H1 (cell line): ENCODE measurements around the gene MRPS24. TPM values are rescaled to one million over a fixed set of nuclear protein-coding genes. Genes with fewer than 3 reads are reported as not detected.

ENCODE experiments used
- CTCF ChIA-PET: fragments of 300-600 bp; sonication (Branson Sonifier 250); formaldehyde crosslinking; loops from one replicate; lab custom pipeline; 2021; ENCODE audit not compliant: partially characterized antibody; lab: Charles Lee
- POLR2A ChIA-PET: fragments of 300-600 bp; sonication (Branson Sonifier 250); formaldehyde crosslinking; loops from one replicate; lab custom pipeline; 2021; ENCODE audit warnings: inconsistent platforms; ENCODE audit not compliant: partially characterized antibody; lab: Charles Lee
- DNase-seq, 2 experiments: peaks; one replicate each; pipeline versions ENCODE4 v3.0.0 to v3.0.0-alpha.2; 2010 to 2022; ENCODE audit warnings: low spot score in 2 of 2, low read depth in 1 of 2, mixed read lengths in 1 of 2
- FAIRE-seq: peaks from 2 replicates; lab custom pipeline; 2011; peaks lifted over from hg19 to GRCh38; lab: Jason Lieb, UNC
- H2AFZ ChIP-seq: 2 replicates; pipeline ENCODE4 v1.8.1; 2012; ENCODE audit warnings: low read length, inconsistent platforms
- H2AK5ac ChIP-seq: 2 replicates; pipeline ENCODE4 v1.6.1; 2013; ENCODE audit warnings: low read depth, low read length
- H2BK120ac ChIP-seq: replicated peaks from 2 replicates; pipeline ENCODE3; 2013; ENCODE audit warnings: low read depth, low read length, inconsistent platforms
- H2BK12ac ChIP-seq: 2 replicates; pipeline ENCODE4 v1.6.1; 2013; ENCODE audit warnings: low read depth, low read length
- H2BK15ac ChIP-seq: 2 replicates; pipeline ENCODE4 v1.6.1; 2013; ENCODE audit warnings: low read length
- H2BK20ac ChIP-seq: 2 replicates; pipeline ENCODE4 v1.6.1; 2013; ENCODE audit warnings: low read length
- H2BK5ac ChIP-seq: 2 replicates; pipeline ENCODE4 v1.6.1; 2013; ENCODE audit warnings: low read depth, low read length
- H3K14ac ChIP-seq: 2 replicates; pipeline ENCODE4 v1.6.1; 2013; ENCODE audit warnings: inconsistent platforms; ENCODE audit not compliant: insufficient read length
- H3K18ac ChIP-seq: 2 replicates; pipeline ENCODE4 v1.6.1; 2013; ENCODE audit warnings: low read length; ENCODE audit errors: extremely low read depth
- H3K23ac ChIP-seq: 2 replicates; pipeline ENCODE4 v1.6.1; 2013; ENCODE audit warnings: inconsistent platforms; ENCODE audit not compliant: insufficient read length
- H3K23me2 ChIP-seq: 2 replicates; pipeline ENCODE4 v1.6.1; 2013; ENCODE audit warnings: low read depth, low read length
- H3K27ac ChIP-seq: 2 replicates; pipeline ENCODE4 v1.6.1; 2011; ENCODE audit warnings: low read depth, low read length, inconsistent platforms
- H3K27me3 ChIP-seq, 4 experiments: replicated peaks in 1 of 4; 1 replicate in 1 of 4; 2 replicates in 3 of 4; pipeline versions ENCODE4 v1.6.1 to v1.8.1; 2011 to 2013; ENCODE audit warnings: low read length in 3 of 4, mild to moderate bottlenecking in 3 of 4, inconsistent platforms in 2 of 4, mixed read lengths in 2 of 4, moderate library complexity in 1 of 4; ENCODE audit not compliant: control insufficient read depth in 3 of 4, insufficient read depth in 3 of 4; ENCODE audit errors: extremely low read depth in 1 of 4
- H3K36me3 ChIP-seq, 4 experiments: 2 replicates each; pipeline versions ENCODE4 v1.6.1 to v1.8.1; 2011 to 2013; ENCODE audit warnings: mild to moderate bottlenecking in 4 of 4, low read length in 3 of 4, moderate library complexity in 2 of 4, control low read depth in 1 of 4, inconsistent platforms in 1 of 4; ENCODE audit not compliant: insufficient read depth in 4 of 4, control insufficient read depth in 2 of 4
- H3K4ac ChIP-seq: replicated peaks from 2 replicates; pipeline ENCODE3; 2013; ENCODE audit warnings: low read length, low read depth, mixed read lengths, inconsistent platforms; ENCODE audit not compliant: insufficient read length
- H3K4me1 ChIP-seq, 4 experiments: replicated peaks in 1 of 4; 1 replicate in 1 of 4; 2 replicates in 3 of 4; pipeline versions ENCODE4 v1.6.1 to v1.8.1; 2011 to 2013; ENCODE audit warnings: low read length in 3 of 4, inconsistent platforms in 2 of 4, mixed read lengths in 1 of 4; ENCODE audit not compliant: insufficient read depth in 4 of 4, control insufficient read depth in 3 of 4
- H3K4me2 ChIP-seq, 2 experiments: 2 replicates each; pipeline versions ENCODE4 v1.6.1 to v1.8.1; 2011 to 2013; ENCODE audit warnings: low read depth in 2 of 2, low read length in 2 of 2, control low read depth in 1 of 2, inconsistent platforms in 1 of 2, mild to moderate bottlenecking in 1 of 2; ENCODE audit not compliant: insufficient read depth in 1 of 2
- H3K4me3 ChIP-seq, 4 experiments: fragments of 200-600, 300-600 bp in 1 of 4; sonication (generic), shearing (Covaris generic), sonication (Bioruptor Twin) in 1 of 4; 2 replicates each; pipeline versions ENCODE4 v1.5.1 to v1.8.1; 2011 to 2016; ENCODE audit warnings: low read length in 4 of 4, low read depth in 3 of 4, control low read depth in 2 of 4, inconsistent platforms in 2 of 4, mild to moderate bottlenecking in 2 of 4, mixed read lengths in 1 of 4, moderate library complexity in 1 of 4; ENCODE audit not compliant: insufficient read depth in 2 of 4; ENCODE audit errors: extremely low read depth in 1 of 4
- H3K56ac ChIP-seq: replicated peaks from 2 replicates; pipeline ENCODE3; 2013; ENCODE audit warnings: low read depth, mild to moderate bottlenecking, mixed read lengths, low read length, inconsistent platforms; ENCODE audit not compliant: insufficient read length
- H3K79me1 ChIP-seq: 2 replicates; pipeline ENCODE4 v1.6.1; 2013; ENCODE audit warnings: low read depth, low read length, control low read depth
- H3K79me2 ChIP-seq, 2 experiments: 2 replicates each; pipeline versions ENCODE4 v1.6.1 to v1.8.1; 2012 to 2013; ENCODE audit warnings: low read length in 2 of 2, mild to moderate bottlenecking in 2 of 2, inconsistent platforms in 1 of 2; ENCODE audit not compliant: insufficient read depth in 2 of 2, control insufficient read depth in 1 of 2
- H3K9ac ChIP-seq, 4 experiments: replicated peaks in 1 of 4; 1 replicate in 1 of 4; 2 replicates in 3 of 4; pipeline versions ENCODE4 v1.6.1 to v1.8.1; 2011 to 2013; ENCODE audit warnings: low read depth in 3 of 4, low read length in 3 of 4, control low read depth in 2 of 4, mild to moderate bottlenecking in 2 of 4, moderate library complexity in 2 of 4, inconsistent platforms in 1 of 4; ENCODE audit errors: extremely low read depth in 1 of 4
- H3K9me3 ChIP-seq, 2 experiments: 2 replicates each; pipeline versions ENCODE4 v1.6.1 to v1.8.1; 2012 to 2013; ENCODE audit warnings: mild to moderate bottlenecking in 2 of 2, moderate library complexity in 2 of 2, control low read depth in 1 of 2, inconsistent platforms in 1 of 2, low read depth in 1 of 2, low read length in 1 of 2, mixed read lengths in 1 of 2; ENCODE audit not compliant: insufficient read depth in 2 of 2
- H4K20me1 ChIP-seq, 2 experiments: replicated peaks in 1 of 2; 2 replicates each; pipeline versions ENCODE3 to v1.8.1; 2011 to 2013; ENCODE audit warnings: inconsistent platforms in 2 of 2, low read length in 2 of 2, mild to moderate bottlenecking in 1 of 2; ENCODE audit not compliant: insufficient read depth in 2 of 2, control insufficient read depth in 1 of 2
- H4K5ac ChIP-seq: 2 replicates; pipeline ENCODE4 v1.6.1; 2013; ENCODE audit warnings: low read length, low read depth, mixed read lengths, inconsistent platforms; ENCODE audit not compliant: insufficient read length
- H4K8ac ChIP-seq: 2 replicates; pipeline ENCODE4 v1.8.0; 2013; ENCODE audit warnings: mild to moderate bottlenecking, moderate library complexity, low read length, inconsistent platforms; ENCODE audit not compliant: insufficient read depth; ENCODE audit errors: extremely low read depth
- H4K91ac ChIP-seq: replicated peaks from 2 replicates; pipeline ENCODE3; 2013; ENCODE audit warnings: low read length, mixed read lengths, inconsistent platforms; ENCODE audit not compliant: insufficient read length
- ATF3 ChIP-seq: IDR thresholded peaks from 2 replicates; pipeline ENCODE4 v1.6.1; 2011; ENCODE audit warnings: low read depth, mild to moderate bottlenecking, low read length; ENCODE audit not compliant: insufficient read depth
- CEBPB ChIP-seq: IDR thresholded peaks from 2 replicates; pipeline ENCODE4 v1.6.1; 2012; ENCODE audit warnings: low read depth, low read length
- HDAC2 ChIP-seq, 2 experiments: fragments of 300-600 bp in 1 of 2; sonication (generic) in 1 of 2; IDR thresholded peaks; 2 replicates each; pipeline ENCODE4 v1.6.1; 2011 to 2012; ENCODE audit warnings: low read depth in 2 of 2, low read length in 2 of 2, mild to moderate bottlenecking in 2 of 2, moderate library complexity in 2 of 2, borderline replicate concordance in 1 of 2, inconsistent platforms in 1 of 2
- JUN ChIP-seq: IDR thresholded peaks from 2 replicates; pipeline ENCODE4 v1.6.1; 2011; ENCODE audit warnings: low read depth, mild to moderate bottlenecking, improper control_type of control experiment, low read length
- MAFK ChIP-seq: IDR thresholded peaks from 2 replicates; pipeline ENCODE4 v1.6.1; 2012; ENCODE audit warnings: low read depth, mild to moderate bottlenecking, improper control_type of control experiment, low read length
- NRF1 ChIP-seq: IDR thresholded peaks from 2 replicates; pipeline ENCODE4 v1.6.1; 2011; ENCODE audit warnings: mild to moderate bottlenecking, low read depth, low read length, improper control_type of control experiment
- WGBS, 2 experiments: shearing (Covaris generic) in 1 of 2; methylation state at CpG; one replicate each; pipeline versions ENCODE4 v1.1.6 to v1.1.7; 2013 to 2015; ENCODE audit warnings: low lambda C conversion rate in 2 of 2, mixed read lengths in 2 of 2, inconsistent platforms in 1 of 2, low coverage in 1 of 2, missing lambda C conversion rate in 1 of 2; ENCODE audit not compliant: insufficient replicate concordance in 2 of 2, insufficient coverage in 1 of 2, insufficient read length in 1 of 2; ENCODE audit errors: extremely low coverage in 1 of 2, missing lambda C conversion rate in 1 of 2; 5-methylcytosine and 5-hydroxymethylcytosine counted together
- long read RNA-seq, 2 experiments: library from RNA in 1 of 2; library from capped mRNA in 1 of 2; stranded (forward); transcript quantifications; one replicate each; pipeline ENCODE4 v2.0.0, GENCODE V29; 2021; ENCODE audit warnings: inconsistent platforms in 1 of 2
- polyA minus RNA-seq, 3 experiments: library from RNA; depleted of rRNA, polyadenylated mRNA; stranded (reverse); fragments of >200 nt; gene quantifications; 1 replicate in 2 of 3; 2 replicates in 1 of 3; pipeline ENCODE4 v1.2.3, GENCODE V29; 2011
- polyA plus RNA-seq, 7 experiments: library from polyadenylated mRNA; depleted of rRNA in 3 of 7; stranded (reverse) in 5 of 7; unstranded in 2 of 7; fragments of >200 nt in 5 of 7; fragments of 200-250 nt in 2 of 7; gene quantifications; 1 replicate in 5 of 7; 2 replicates in 1 of 7; 4 replicates in 1 of 7; pipeline versions ENCODE4 v1.2.1 to v1.2.3, GENCODE V29; 2011 to 2013; ENCODE audit warnings: missing spikeins in 2 of 7, mixed read lengths in 2 of 7
- total RNA-seq: library from RNA; stranded (reverse); fragmentation: NEBNext Ultra II Directional; extraction: Animal tissue kit (Norgen Biotek cat#: 25700); gene quantifications from 2 replicates; pipeline ENCODE4 v1.2.1, GENCODE V29; 2021

Gene MRPS24
- total RNA-seq (132 and 133 TPM in 2 replicates), polyA plus RNA-seq (2011; rRNA removed) (347 and 410 TPM in 2 replicates), polyA minus RNA-seq (2011; rRNA and poly(A)+ RNA removed) (62.7 and 63.9 TPM in 2 replicates)
- polyA plus RNA-seq (2011; cell fraction: cytosol; rRNA removed): 302 TPM
- 205 TPM for polyA plus RNA-seq (2011; cell fraction: nucleus; rRNA removed)
- polyA plus RNA-seq (2012, experiment 1 of 2): 187 to 195 TPM (median 188 TPM) in 4 replicates
- polyA plus RNA-seq (2012, experiment 2 of 2): 311 TPM
- 179 TPM for polyA plus RNA-seq (2013, experiment 1 of 2)
- polyA plus RNA-seq (2013, experiment 2 of 2): 187 TPM
- 93.6 TPM for polyA minus RNA-seq (2011; cell fraction: cytosol; rRNA and poly(A)+ RNA removed)
- 68.7 TPM for polyA minus RNA-seq (2011; cell fraction: nucleus; rRNA and poly(A)+ RNA removed)
- long read RNA-seq, experiment 1, transcript MRPS24-201 (4 exons, 707 nt): major isoform, 116 of 162 reads
- long read RNA-seq, experiment 1, transcript MRPS24-203 (3 exons, 743 nt): minor isoform, 25 of 162 reads
- long read RNA-seq, experiment 1, transcript MRPS24-205 (2 exons, 392 nt): minor isoform, 9 of 162 reads
- long read RNA-seq, experiment 1, partial matches to known transcripts: 9 of 162 reads
- long read RNA-seq, experiment 1, other reads (novel, unspliced or antisense): 3 of 162 reads
- long read RNA-seq, experiment 2, partial matches to known transcripts: 0 of 5 reads
- long read RNA-seq, experiment 2, other reads (novel, unspliced or antisense): 0 of 5 reads

DNA sequence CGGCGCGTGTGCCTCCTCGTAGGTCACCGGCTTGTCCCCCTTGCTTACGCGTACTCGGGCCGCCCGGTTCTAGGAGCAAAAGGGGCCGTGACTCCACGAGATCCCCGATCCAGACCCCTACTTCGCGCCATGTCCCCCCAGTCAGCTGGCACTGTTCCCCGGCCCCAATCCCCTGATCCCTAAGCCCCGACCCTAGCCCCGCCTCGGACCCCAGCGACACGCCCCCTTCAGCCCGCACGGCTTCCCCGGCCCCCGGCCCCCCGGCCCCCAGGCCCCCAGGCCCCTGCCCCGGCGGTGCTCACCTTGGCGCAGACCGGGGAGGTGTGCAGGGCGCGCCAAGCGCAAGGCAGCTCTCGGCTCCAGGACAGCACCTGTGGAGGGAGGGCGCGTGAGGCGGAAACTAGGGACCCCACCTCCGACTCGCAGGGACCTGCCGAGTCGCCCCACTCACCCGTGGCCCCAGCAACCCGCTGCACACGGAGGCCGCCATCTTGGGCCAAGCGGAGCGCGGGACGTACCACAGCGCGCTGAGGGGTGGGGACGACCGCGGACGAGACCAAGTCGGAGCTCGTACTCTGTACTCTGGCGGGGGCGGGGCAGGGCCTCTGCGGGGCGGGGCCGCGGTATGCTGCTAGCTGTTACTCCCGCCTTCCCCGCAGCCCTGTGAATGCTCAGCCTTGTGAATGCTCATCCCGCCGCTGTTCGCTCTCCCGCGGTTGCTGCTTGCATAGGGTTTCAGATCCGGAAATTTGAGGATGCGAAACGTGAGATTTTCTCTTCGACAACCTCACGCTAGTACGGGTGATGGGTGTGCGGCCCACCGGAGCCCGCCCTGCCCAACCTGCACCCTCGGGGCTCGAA lies at the start of gene MRPS24:
MRPS24 (minus strand) TSS at position 512 of the 861 bp plus-strand sequence; CDS start at position 490, 22 bp downstream.
- peak within 1 kb of the TSS; percentile 51 for H3K56ac ChIP-seq
- no peak within 1 kb of the TSS for H2BK12ac ChIP-seq
- DNase-seq (peak; percentile 84 to 97), FAIRE-seq (no peak)
- CTCF ChIA-PET: interaction anchor here (0.6 to 0.9 kb wide), 2 partner anchors 31 to 114 kb away, joined by 3 read pairs; no protein-coding TSS in a partner anchor
- H3K79me1 ChIP-seq: 0 out of 2 replicates have a peak, but pooled peaks cover 2% of the 10 kb centered on the region
- H3K18ac ChIP-seq: peak within 1 kb of the TSS; percentile 100
- H2BK120ac ChIP-seq: no peak within 1 kb of the TSS
- peak within 1 kb of the TSS; percentile 90 for H3K27ac ChIP-seq
- no peak within 1 kb of the TSS for H3K23ac ChIP-seq
- H2BK5ac ChIP-seq: peak within 1 kb of the TSS; percentile 93; the same call in 1 of the 2 replicates
- no peak within 1 kb of the TSS for H3K14ac ChIP-seq
- peak within 1 kb of the TSS; percentile 78 to 90 for H3K4me2 ChIP-seq
- H3K9ac ChIP-seq: peak within 1 kb of the TSS; percentile 52 to 94 (median 88)
- H3K27me3 ChIP-seq: no peaks in the 10 kb centered on the region
- peaks cover 0 to 19% (median 8%) of the 10 kb centered on the region in 4 experiments; a peak in 4 of 8 replicates for H3K36me3 ChIP-seq
- H3K4ac ChIP-seq: peak within 1 kb of the TSS; percentile 92
- peaks cover 0 to 3% of the 10 kb centered on the region in 2 experiments for H4K20me1 ChIP-seq
- H3K23me2 ChIP-seq: peaks cover 2% of the 10 kb centered on the region; the same call in 1 of the 2 replicates
- peak within 1 kb of the TSS; percentile 69 to 90 (median 82) for H3K4me3 ChIP-seq
- no peaks in the 10 kb centered on the region for H3K9me3 ChIP-seq
- H2BK20ac ChIP-seq: no peak within 1 kb of the TSS
- H4K8ac ChIP-seq: peak within 1 kb of the TSS; percentile 98
- POLR2A ChIA-PET: interaction anchor here (0.6 to 1.9 kb wide), 12 partner anchors 9 to 942 kb away, joined by 3 to 7 read pairs (median 4); partner anchors contain the start of genes STK17A, UBE2D4 and URGCP
- peaks cover 3 to 14% (median 6%) of the 10 kb centered on the region in 4 experiments for H3K4me1 ChIP-seq
- H3K79me2 ChIP-seq: no peaks in the 10 kb centered on the region
- H2AK5ac ChIP-seq: no peak within 1 kb of the TSS
- peak within 1 kb of the TSS; percentile 77; the same call in 1 of the 2 replicates for H2BK15ac ChIP-seq
- peak within 1 kb of the TSS; percentile 94 for H2AFZ ChIP-seq
- peak within 1 kb of the TSS; percentile 98 for H4K5ac ChIP-seq
- 3% methylated on average over 49 of the region's 81 CpGs; no CpG with 5 or more reads in 1 of the 2 experiments for WGBS, 2 experiments
- H4K91ac ChIP-seq: peak within 1 kb of the TSS; percentile 98
- TF ChIP-seq HDAC2 (IDR thresholded peaks at IDR 0.05; ENCODE audit: borderline replicate concordance in 1 of 2, low read depth in 2 of 2, low read length in 2 of 2) (peak; percentile 31 to 74; a peak in 2 of 4 replicates), ATF3 (no peak), MAFK (no peak), NRF1 (no peak), JUN (no peak), CEBPB (no peak)
